IMR-90 (cell line): ENCODE results near the gene MSH5.

ENCODE experiments used
- BHLHE40 ChIP-seq: fragments of 150-350 bp; IDR thresholded peaks from 2 replicates; pipeline ENCODE4 v1.6.1; 2016; ENCODE audit warnings: mild to moderate bottlenecking, low read depth, low read length
- CEBPB ChIP-seq: IDR thresholded peaks from 2 replicates; pipeline ENCODE4 v1.6.1; 2012; ENCODE audit warnings: low read depth, low read length, improper control_type of control experiment
- CHD1 ChIP-seq: IDR thresholded peaks from 2 replicates; pipeline ENCODE4 v1.6.1; 2012; ENCODE audit warnings: low read depth, low read length, improper control_type of control experiment
- FOS ChIP-seq: fragments of 150-350 bp; IDR thresholded peaks from 2 replicates; pipeline ENCODE4 v1.6.1; 2016; ENCODE audit warnings: low read depth, low read length
- POLR2A ChIP-seq: IDR thresholded peaks from 2 replicates; pipeline ENCODE4 v1.6.1; 2012; ENCODE audit warnings: mild to moderate bottlenecking, low read depth, low read length
- RAD21 ChIP-seq: IDR thresholded peaks from 2 replicates; pipeline ENCODE4 v1.6.1; 2012; ENCODE audit warnings: low read length, improper control_type of control experiment
- SMC3 ChIP-seq: fragments of 150-350 bp; IDR thresholded peaks from 2 replicates; pipeline ENCODE4 v1.6.1; 2016; ENCODE audit warnings: low read depth, mild to moderate bottlenecking, antibody characterized with exemption, low read length, moderate library complexity
- TF ChIP-seq, protein P1 (sequence below): conservative IDR thresholded peaks from 2 replicates; pipeline ENCODE4 v1.5.1; 2012; ENCODE audit warnings: mild to moderate bottlenecking, low read depth, low read length, improper control_type of control experiment
- TF ChIP-seq, protein P2 (sequence below): fragments of 150-350 bp; IDR thresholded peaks from 2 replicates; pipeline ENCODE4 v1.6.1; 2016; ENCODE audit warnings: low read depth, mild to moderate bottlenecking, low read length, moderate library complexity, borderline replicate concordance

DNA sequence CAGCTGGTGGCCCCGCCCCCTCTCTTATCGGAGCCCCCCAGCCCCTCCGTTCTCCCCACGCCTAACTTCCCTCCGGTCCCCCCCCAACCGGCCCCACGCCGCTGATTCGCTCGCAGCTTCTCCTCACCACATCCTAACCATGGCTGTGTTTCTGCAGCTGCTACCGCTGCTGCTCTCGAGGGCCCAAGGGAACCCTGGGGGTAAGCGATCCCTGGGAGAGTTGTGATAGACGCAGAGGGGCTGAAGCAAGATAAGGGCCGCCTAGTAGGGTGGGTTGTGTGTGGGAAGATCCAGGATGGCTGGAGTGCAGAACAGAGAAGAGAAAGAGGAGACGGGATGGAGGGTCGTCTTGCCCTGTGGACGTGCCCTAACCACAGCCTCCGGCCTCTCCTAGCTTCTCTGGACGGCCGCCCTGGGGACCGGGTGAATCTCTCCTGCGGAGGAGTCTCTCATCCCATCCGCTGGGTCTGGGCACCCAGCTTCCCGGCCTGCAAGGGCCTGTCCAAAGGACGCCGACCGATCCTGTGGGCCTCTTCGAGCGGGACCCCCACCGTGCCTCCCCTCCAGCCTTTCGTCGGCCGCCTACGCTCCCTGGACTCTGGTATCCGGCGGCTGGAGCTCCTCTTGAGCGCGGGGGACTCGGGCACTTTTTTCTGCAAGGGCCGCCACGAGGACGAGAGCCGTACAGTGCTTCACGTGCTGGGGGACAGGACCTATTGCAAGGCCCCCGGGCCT lies 16.4 kb upstream of the MSH5 start, which contains the start of gene MPIG6B:
- no peak for TF ChIP-seq CHD1
- no peak for TF ChIP-seq SMC3
- TF ChIP-seq, protein P1, sequence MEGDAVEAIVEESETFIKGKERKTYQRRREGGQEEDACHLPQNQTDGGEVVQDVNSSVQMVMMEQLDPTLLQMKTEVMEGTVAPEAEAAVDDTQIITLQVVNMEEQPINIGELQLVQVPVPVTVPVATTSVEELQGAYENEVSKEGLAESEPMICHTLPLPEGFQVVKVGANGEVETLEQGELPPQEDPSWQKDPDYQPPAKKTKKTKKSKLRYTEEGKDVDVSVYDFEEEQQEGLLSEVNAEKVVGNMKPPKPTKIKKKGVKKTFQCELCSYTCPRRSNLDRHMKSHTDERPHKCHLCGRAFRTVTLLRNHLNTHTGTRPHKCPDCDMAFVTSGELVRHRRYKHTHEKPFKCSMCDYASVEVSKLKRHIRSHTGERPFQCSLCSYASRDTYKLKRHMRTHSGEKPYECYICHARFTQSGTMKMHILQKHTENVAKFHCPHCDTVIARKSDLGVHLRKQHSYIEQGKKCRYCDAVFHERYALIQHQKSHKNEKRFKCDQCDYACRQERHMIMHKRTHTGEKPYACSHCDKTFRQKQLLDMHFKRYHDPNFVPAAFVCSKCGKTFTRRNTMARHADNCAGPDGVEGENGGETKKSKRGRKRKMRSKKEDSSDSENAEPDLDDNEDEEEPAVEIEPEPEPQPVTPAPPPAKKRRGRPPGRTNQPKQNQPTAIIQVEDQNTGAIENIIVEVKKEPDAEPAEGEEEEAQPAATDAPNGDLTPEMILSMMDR = no peak
- no peak for TF ChIP-seq POLR2A
- TF ChIP-seq RAD21 = no peak
- TF ChIP-seq BHLHE40 = no peak
- no peak for TF ChIP-seq CEBPB
- TF ChIP-seq, protein P2, sequence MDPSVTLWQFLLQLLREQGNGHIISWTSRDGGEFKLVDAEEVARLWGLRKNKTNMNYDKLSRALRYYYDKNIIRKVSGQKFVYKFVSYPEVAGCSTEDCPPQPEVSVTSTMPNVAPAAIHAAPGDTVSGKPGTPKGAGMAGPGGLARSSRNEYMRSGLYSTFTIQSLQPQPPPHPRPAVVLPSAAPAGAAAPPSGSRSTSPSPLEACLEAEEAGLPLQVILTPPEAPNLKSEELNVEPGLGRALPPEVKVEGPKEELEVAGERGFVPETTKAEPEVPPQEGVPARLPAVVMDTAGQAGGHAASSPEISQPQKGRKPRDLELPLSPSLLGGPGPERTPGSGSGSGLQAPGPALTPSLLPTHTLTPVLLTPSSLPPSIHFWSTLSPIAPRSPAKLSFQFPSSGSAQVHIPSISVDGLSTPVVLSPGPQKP = no peak
- TF ChIP-seq FOS = no peak
